Measurements from ENCODE around the gene TCAIM. TPM values are rescaled to one million over a fixed set of nuclear protein-coding genes. Genes with fewer than 3 reads are reported as not detected.

Gene TCAIM
- total RNA-seq, 1 experiment from 2014 or later = 23.8 TPM

DNA sequence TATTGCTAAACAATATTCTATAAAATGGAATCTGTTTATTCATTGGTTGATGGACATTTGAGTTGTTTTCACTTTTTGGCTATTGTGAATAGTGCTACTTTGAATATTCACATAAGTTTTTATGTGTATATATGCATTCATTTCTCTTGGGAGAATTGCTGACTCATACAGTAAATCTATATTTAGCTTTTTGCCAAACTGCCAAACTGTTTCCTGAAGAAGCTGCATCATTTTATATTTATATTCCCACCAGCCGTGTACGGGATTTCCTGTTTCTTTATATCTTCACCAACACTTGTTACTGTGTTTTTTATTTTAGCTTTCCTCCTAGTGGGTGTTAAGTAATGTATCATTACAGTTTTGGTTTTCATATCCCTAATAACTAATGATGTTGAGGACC lies 12.5 kb upstream of the TCAIM start:
- H3K27me3 Mint-ChIP-seq (ENCODE audit: low read depth) = no peaks in the 10 kb centered on the region; the same call in 1 of the 2 replicates
- Histone ChIP-seq H3K4ac (ENCODE audit: low read depth, low read length) (no peak overlapping the region), H2BK20ac (ENCODE audit: low read depth, low read length, poor library complexity, severe bottlenecking) (no peak overlapping the region), H2AFZ (ENCODE audit: low read length) (no peak overlapping the region), H3K4me1 (ENCODE audit: insufficient read depth, low read length) (no peaks in the 10 kb centered on the region), H3K23me2 (ENCODE audit: insufficient read length, low read depth, low read length, poor library complexity, severe bottlenecking) (no peaks in the 10 kb centered on the region), H3T11ph (ENCODE audit: low read length) (no peak overlapping the region), H3K27ac (ENCODE audit: insufficient read length, low read depth, low read length) (no peak overlapping the region), H3K4me2 (ENCODE audit: insufficient read depth, insufficient read length, low read length) (no peak overlapping the region), H3K23ac (ENCODE audit: insufficient read length, low read depth, low read length) (no peak overlapping the region), H2AK5ac (ENCODE audit: insufficient read length, low read length) (no peak overlapping the region), H4K20me1 (ENCODE audit: control insufficient read depth, insufficient read depth, insufficient read length) (no peaks in the 10 kb centered on the region), H3K9ac (ENCODE audit: extremely low read depth, insufficient read length, low read length) (no peak overlapping the region), H2BK120ac (ENCODE audit: low read depth, low read length, poor library complexity, severe bottlenecking) (no peak overlapping the region), H2BK15ac (ENCODE audit: low read depth, low read length) (no peak overlapping the region), H3K18ac (ENCODE audit: insufficient read length, low read depth, low read length) (no peak overlapping the region), H3K14ac (ENCODE audit: insufficient read depth, low read length) (no peak overlapping the region), H4K91ac (ENCODE audit: insufficient read length, low read depth, low read length) (no peak overlapping the region), H3K79me2 (ENCODE audit: insufficient read depth, low read length) (no peaks in the 10 kb centered on the region), H4K8ac (replicated peaks; ENCODE audit: insufficient read length, low read depth, low read length) (no peak overlapping the region), H3K9me3 (ENCODE audit: control insufficient read depth, low read depth, low read length) (no peaks in the 10 kb centered on the region), H3K27me3 (ENCODE audit: insufficient read depth, low read length) (no peaks in the 10 kb centered on the region), H4K5ac (ENCODE audit: insufficient read length, low read depth, low read length) (no peak overlapping the region), H3K79me1 (ENCODE audit: insufficient read depth, low read depth, low read length, poor library complexity, severe bottlenecking) (no peaks in the 10 kb centered on the region), H3K56ac (ENCODE audit: insufficient read length, low read depth, low read length) (no peak overlapping the region), H2BK12ac (ENCODE audit: insufficient read length, low read depth, low read length) (no peak overlapping the region), H2BK5ac (ENCODE audit: insufficient read length, low read length) (no peak overlapping the region)
- TF ChIP-seq, protein P1, sequence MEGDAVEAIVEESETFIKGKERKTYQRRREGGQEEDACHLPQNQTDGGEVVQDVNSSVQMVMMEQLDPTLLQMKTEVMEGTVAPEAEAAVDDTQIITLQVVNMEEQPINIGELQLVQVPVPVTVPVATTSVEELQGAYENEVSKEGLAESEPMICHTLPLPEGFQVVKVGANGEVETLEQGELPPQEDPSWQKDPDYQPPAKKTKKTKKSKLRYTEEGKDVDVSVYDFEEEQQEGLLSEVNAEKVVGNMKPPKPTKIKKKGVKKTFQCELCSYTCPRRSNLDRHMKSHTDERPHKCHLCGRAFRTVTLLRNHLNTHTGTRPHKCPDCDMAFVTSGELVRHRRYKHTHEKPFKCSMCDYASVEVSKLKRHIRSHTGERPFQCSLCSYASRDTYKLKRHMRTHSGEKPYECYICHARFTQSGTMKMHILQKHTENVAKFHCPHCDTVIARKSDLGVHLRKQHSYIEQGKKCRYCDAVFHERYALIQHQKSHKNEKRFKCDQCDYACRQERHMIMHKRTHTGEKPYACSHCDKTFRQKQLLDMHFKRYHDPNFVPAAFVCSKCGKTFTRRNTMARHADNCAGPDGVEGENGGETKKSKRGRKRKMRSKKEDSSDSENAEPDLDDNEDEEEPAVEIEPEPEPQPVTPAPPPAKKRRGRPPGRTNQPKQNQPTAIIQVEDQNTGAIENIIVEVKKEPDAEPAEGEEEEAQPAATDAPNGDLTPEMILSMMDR (conservative IDR thresholded peaks at IDR 0.05) = no peak
- no peaks in the 10 kb centered on the region for H3K36me3 Mint-ChIP-seq (ENCODE audit: insufficient read depth in 1 of 3, low read depth in 3 of 3)
- no CpG with 5 or more reads among the region's 2 CpGs for WGBS (ENCODE audit: extremely low coverage, insufficient read length, low lambda C conversion rate)
- H3K4me3 Mint-ChIP-seq = no peak overlapping the region
- peaks cover 4 to 5% of the 10 kb centered on the region in 2 experiments for H3K4me1 Mint-ChIP-seq
- no peaks in the 10 kb centered on the region for H3K9me3 Mint-ChIP-seq
- no peak for DNase-seq
- no peak overlapping the region for H3K27ac Mint-ChIP-seq

All from H9 (cell line).